CD14-positive monocyte (primary cell): Measurements from ENCODE around the gene SLC18A3. TPM values are rescaled to one million over a fixed set of nuclear protein-coding genes. Genes with fewer than 3 reads are reported as not detected.

ENCODE experiments used
- DNase-seq, 3 donors: peaks; one replicate each; pipeline ENCODE4 v3.0.0-alpha.2; 2011 to 2022
- H2AFZ ChIP-seq: 2 replicates; pipeline ENCODE4 v1.6.0; 2012; ENCODE audit warnings: mild to moderate bottlenecking, low read depth, low read length, inconsistent platforms; ENCODE audit not compliant: insufficient read depth, poor library complexity, severe bottlenecking
- H3K27ac ChIP-seq, 2 donors: 1 replicate in 1 of 2; 2 replicates in 1 of 2; pipeline ENCODE4 v1.5.1; 2012 to 2013; ENCODE audit warnings: low read length in 2 of 2, control low read depth in 1 of 2, inconsistent platforms in 1 of 2, low read depth in 1 of 2, mild to moderate bottlenecking in 1 of 2
- H3K27me3 ChIP-seq, 2 donors: one replicate each; pipeline versions ENCODE4 v1.6.0 to v1.6.1; 2011 to 2013; ENCODE audit warnings: low read length in 2 of 2; ENCODE audit not compliant: control insufficient read depth in 2 of 2, insufficient read depth in 2 of 2
- H3K36me3 ChIP-seq, 2 donors: replicated peaks in 1 of 2; 1 replicate in 1 of 2; 2 replicates in 1 of 2; pipeline versions ENCODE4 v1.5.1 to v1.6.1; 2012 to 2013; ENCODE audit warnings: low read length in 2 of 2, control low read depth in 1 of 2, inconsistent platforms in 1 of 2, mild to moderate bottlenecking in 1 of 2; ENCODE audit not compliant: insufficient read depth in 2 of 2, control insufficient read depth in 1 of 2
- H3K4me1 ChIP-seq, 2 donors: 1 replicate in 1 of 2; 2 replicates in 1 of 2; pipeline versions ENCODE4 v1.5.1 to v1.6.1; 2012 to 2013; ENCODE audit warnings: low read length in 2 of 2, control low read depth in 1 of 2, inconsistent platforms in 1 of 2, mild to moderate bottlenecking in 1 of 2, moderate library complexity in 1 of 2; ENCODE audit not compliant: insufficient read depth in 2 of 2, control insufficient read depth in 1 of 2
- H3K4me2 ChIP-seq: replicated peaks from 2 replicates; pipeline ENCODE3; 2012; ENCODE audit warnings: low read length, moderate library complexity, mild to moderate bottlenecking; ENCODE audit not compliant: poor library complexity, severe bottlenecking; ENCODE audit errors: extremely low read depth
- H3K4me3 ChIP-seq, 3 experiments: fragments of 200-600 bp in 1 of 3; sonication (generic) in 1 of 3; replicated peaks in 1 of 3; 1 replicate in 2 of 3; 2 replicates in 1 of 3; pipeline ENCODE4 v1.5.1; 2011 to 2013; ENCODE audit warnings: low read length in 3 of 3, mild to moderate bottlenecking in 3 of 3, control low read depth in 2 of 3, low read depth in 2 of 3, inconsistent platforms in 1 of 3, moderate library complexity in 1 of 3
- H3K79me2 ChIP-seq: 2 replicates; pipeline ENCODE4 v1.6.0; 2012; ENCODE audit warnings: mild to moderate bottlenecking, control low read depth, inconsistent platforms, low read length, moderate library complexity; ENCODE audit not compliant: insufficient read depth
- H3K9ac ChIP-seq: 2 replicates; pipeline ENCODE4 v1.6.0; 2017; ENCODE audit warnings: low read length, mild to moderate bottlenecking; ENCODE audit not compliant: insufficient read depth, poor library complexity, severe bottlenecking
- H3K9me3 ChIP-seq, 2 donors: replicated peaks in 1 of 2; 1 replicate in 1 of 2; 2 replicates in 1 of 2; pipeline versions ENCODE4 v1.5.1 to v1.6.1; 2012 to 2013; ENCODE audit warnings: low read length in 2 of 2, control low read depth in 1 of 2; ENCODE audit not compliant: control insufficient read depth in 1 of 2, insufficient read depth in 1 of 2
- H4K20me1 ChIP-seq: 2 replicates; pipeline ENCODE4 v1.6.0; 2012; ENCODE audit warnings: mild to moderate bottlenecking, low read length, control low read depth, moderate library complexity; ENCODE audit not compliant: insufficient read depth
- H3K27ac Mint-ChIP-seq, 7 donors: one replicate each; pipeline ENCODE4 v1.8.0; 2020; ENCODE audit warnings: mild to moderate bottlenecking in 7 of 7, mixed read lengths in 7 of 7, moderate library complexity in 6 of 7, inconsistent platforms in 2 of 7
- H3K27me3 Mint-ChIP-seq, 3 donors: one replicate each; pipeline ENCODE4 v1.8.0; 2021 to 2022; ENCODE audit warnings: low read depth in 3 of 3, mild to moderate bottlenecking in 3 of 3, mixed read lengths in 3 of 3, moderate library complexity in 3 of 3, inconsistent platforms in 1 of 3
- H3K36me3 Mint-ChIP-seq, 2 donors: one replicate each; pipeline ENCODE4 v1.8.0; 2020; ENCODE audit warnings: mixed read lengths in 2 of 2, inconsistent platforms in 1 of 2, mild to moderate bottlenecking in 1 of 2
- H3K4me1 Mint-ChIP-seq: one replicate; pipeline ENCODE4 v1.8.0; 2020; ENCODE audit warnings: mild to moderate bottlenecking, mixed read lengths
- H3K4me3 Mint-ChIP-seq, 2 donors: one replicate each; pipeline ENCODE4 v1.8.0; 2020; ENCODE audit warnings: mild to moderate bottlenecking in 2 of 2, mixed read lengths in 2 of 2, moderate library complexity in 1 of 2
- H3K9me3 Mint-ChIP-seq, 7 donors: one replicate each; pipeline ENCODE4 v1.8.0; 2020 to 2022; ENCODE audit warnings: mixed read lengths in 7 of 7, mild to moderate bottlenecking in 6 of 7, moderate library complexity in 6 of 7, inconsistent platforms in 2 of 7
- WGBS: methylation state at CpG from one replicate; pipeline ENCODE4 v1.1.5; 2013; ENCODE audit warnings: missing lambda C conversion rate; ENCODE audit not compliant: insufficient coverage; 5-methylcytosine and 5-hydroxymethylcytosine counted together
- intact Hi-C, 2 donors: fragments of 100-400 bp; cut with micrococcal nuclease; formaldehyde crosslinking; loops; one replicate each; pipeline versions ENCODE4 v1.15.0 to v1.15.1; 2023
- polyA plus RNA-seq, 3 donors: library from polyadenylated mRNA; depleted of rRNA in 1 of 3; unstranded in 2 of 3; stranded (reverse) in 1 of 3; fragments of 300-500 nt in 2 of 3; fragments of >200 nt in 1 of 3; fragmentation: Illumina TruSeq in 2 of 3; gene quantifications; 1 replicate in 2 of 3; 2 replicates in 1 of 3; pipeline ENCODE4 v1.2.3, GENCODE V29; 2012 to 2021
- TF ChIP-seq, protein P1 (sequence below): fragments of 200-600 bp; IDR thresholded peaks from one replicate; pipeline ENCODE4 v1.8.0; 2022; ENCODE audit warnings: antibody characterized with exemption, mild to moderate bottlenecking

SLC18A3 gene
- polyA plus RNA-seq, 3 donors, result not detected

DNA sequence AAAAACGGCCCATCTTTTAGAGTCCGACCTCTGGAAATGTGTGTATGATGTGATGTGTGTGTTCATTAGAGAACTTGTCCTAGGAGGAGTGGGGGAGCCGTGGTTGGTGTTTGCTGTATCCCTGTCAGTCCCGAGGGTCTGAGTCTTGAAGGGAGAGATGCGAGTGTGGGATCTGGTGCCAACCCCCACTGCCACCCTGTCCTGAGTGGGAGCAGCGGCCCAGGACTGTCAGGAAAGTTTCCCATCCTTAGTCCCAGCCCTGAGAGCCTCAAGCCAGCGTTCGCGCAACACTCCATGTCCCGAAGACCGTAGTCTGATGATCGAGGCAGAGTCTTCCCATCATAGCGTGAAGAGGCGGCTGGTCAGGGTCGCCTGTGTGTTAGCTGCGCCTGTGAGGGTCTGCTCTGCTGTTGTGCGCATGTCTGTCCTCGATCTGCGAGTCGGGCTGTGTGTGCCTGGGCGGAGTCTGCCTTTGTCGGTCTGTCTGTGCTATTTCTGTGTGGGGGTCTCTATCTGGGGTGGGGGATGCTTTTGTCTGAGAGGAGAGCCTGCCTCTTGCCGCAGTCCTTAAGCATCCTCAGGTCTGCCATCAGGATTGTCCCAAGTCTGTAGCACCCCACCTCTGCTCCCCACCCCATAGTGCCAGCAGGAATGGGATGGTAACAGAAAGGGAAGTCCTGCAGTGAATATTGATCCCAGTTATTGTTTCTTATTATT, 3.2 kb downstream of the SLC18A3 start:
- Mint-ChIP-seq H3K27ac (no peak overlapping the region), H3K4me1 (no peaks in the 10 kb centered on the region), H3K4me3 (peak overlapping the region in 1 of 2 donors; percentile 57), H3K27me3 (peaks cover 75 to 91% (median 79%) of the 10 kb centered on the region in 3 donors), H3K9me3 (peaks cover 0 to 31% (median 14%) of the 10 kb centered on the region in 7 donors), H3K36me3 (peaks cover 0 to 6% of the 10 kb centered on the region in 2 donors)
- intact Hi-C loops, result no loop called here
- Histone ChIP-seq H3K9ac (no peak overlapping the region), H3K4me2 (no peak overlapping the region), H3K9me3 (peaks cover 0 to 35% of the 10 kb centered on the region in 2 donors), H2AFZ (no peak overlapping the region), H3K27me3 (peaks cover 35 to 78% of the 10 kb centered on the region in 2 donors), H3K27ac (no peak overlapping the region), H4K20me1 (no peaks in the 10 kb centered on the region), H3K4me1 (no peaks in the 10 kb centered on the region), H3K4me3 (no peak overlapping the region), H3K79me2 (no peaks in the 10 kb centered on the region), H3K36me3 (no peaks in the 10 kb centered on the region)
- TF ChIP-seq, protein P1, sequence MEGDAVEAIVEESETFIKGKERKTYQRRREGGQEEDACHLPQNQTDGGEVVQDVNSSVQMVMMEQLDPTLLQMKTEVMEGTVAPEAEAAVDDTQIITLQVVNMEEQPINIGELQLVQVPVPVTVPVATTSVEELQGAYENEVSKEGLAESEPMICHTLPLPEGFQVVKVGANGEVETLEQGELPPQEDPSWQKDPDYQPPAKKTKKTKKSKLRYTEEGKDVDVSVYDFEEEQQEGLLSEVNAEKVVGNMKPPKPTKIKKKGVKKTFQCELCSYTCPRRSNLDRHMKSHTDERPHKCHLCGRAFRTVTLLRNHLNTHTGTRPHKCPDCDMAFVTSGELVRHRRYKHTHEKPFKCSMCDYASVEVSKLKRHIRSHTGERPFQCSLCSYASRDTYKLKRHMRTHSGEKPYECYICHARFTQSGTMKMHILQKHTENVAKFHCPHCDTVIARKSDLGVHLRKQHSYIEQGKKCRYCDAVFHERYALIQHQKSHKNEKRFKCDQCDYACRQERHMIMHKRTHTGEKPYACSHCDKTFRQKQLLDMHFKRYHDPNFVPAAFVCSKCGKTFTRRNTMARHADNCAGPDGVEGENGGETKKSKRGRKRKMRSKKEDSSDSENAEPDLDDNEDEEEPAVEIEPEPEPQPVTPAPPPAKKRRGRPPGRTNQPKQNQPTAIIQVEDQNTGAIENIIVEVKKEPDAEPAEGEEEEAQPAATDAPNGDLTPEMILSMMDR, result no peak
- DNase-seq, result no peak
- WGBS, result 6% methylated on average over 21 of the region's 23 CpGs

DNA sequence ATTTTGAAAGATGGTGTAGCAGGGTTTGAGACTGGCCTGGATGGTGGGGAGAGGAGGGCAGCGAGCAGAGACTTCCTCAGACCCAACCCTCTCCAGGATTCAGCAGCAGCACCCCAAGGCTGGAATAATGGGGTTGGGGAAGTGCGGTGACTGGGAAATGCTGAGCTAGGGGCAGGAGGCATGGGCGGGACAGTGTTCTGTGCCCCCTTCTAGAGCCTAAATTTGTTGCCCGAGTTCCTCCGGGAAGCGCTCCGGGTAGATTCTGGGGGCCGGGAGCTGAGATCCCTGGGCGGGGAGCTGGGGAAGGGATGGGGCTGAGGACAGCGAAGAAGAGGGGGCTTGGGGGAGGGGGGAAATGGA, 3.8 kb downstream of the SLC18A3 start, which contains the start of gene CHAT:
CHAT (plus strand) TSS at position 156 of the 360 bp plus-strand sequence; CDS start at position 309, 153 bp downstream.
- Histone ChIP-seq H3K9ac (no peak within 1 kb of the TSS), H3K4me3 (no peak within 1 kb of the TSS), H3K4me1 (no peaks in the 10 kb centered on the region), H2AFZ (no peak within 1 kb of the TSS), H3K4me2 (no peak within 1 kb of the TSS), H3K27me3 (peaks cover 31 to 73% of the 10 kb centered on the region in 2 donors), H3K9me3 (peaks cover 0 to 32% of the 10 kb centered on the region in 2 donors), H4K20me1 (no peaks in the 10 kb centered on the region), H3K79me2 (no peaks in the 10 kb centered on the region), H3K36me3 (no peaks in the 10 kb centered on the region), H3K27ac (no peak within 1 kb of the TSS)
- 0% methylated on average over 7 of the region's 10 CpGs for WGBS
- intact Hi-C loops, result no loop called here
- DNase-seq, result no peak
- peaks cover 0 to 28% (median 14%) of the 10 kb centered on the region in 7 donors for H3K9me3 Mint-ChIP-seq
- peaks cover 0 to 6% of the 10 kb centered on the region in 2 donors for H3K36me3 Mint-ChIP-seq
- H3K4me3 Mint-ChIP-seq, result peak within 1 kb of the TSS in 1 of 2 donors; percentile 71
- TF ChIP-seq, protein P1, result no peak
- H3K4me1 Mint-ChIP-seq, result no peaks in the 10 kb centered on the region
- peaks cover 74 to 85% (median 75%) of the 10 kb centered on the region in 3 donors for H3K27me3 Mint-ChIP-seq
- peak within 1 kb of the TSS in 1 of 7 donors; percentile 42 for H3K27ac Mint-ChIP-seq
